ENCODE results near the gene BRF1.

DNA sequence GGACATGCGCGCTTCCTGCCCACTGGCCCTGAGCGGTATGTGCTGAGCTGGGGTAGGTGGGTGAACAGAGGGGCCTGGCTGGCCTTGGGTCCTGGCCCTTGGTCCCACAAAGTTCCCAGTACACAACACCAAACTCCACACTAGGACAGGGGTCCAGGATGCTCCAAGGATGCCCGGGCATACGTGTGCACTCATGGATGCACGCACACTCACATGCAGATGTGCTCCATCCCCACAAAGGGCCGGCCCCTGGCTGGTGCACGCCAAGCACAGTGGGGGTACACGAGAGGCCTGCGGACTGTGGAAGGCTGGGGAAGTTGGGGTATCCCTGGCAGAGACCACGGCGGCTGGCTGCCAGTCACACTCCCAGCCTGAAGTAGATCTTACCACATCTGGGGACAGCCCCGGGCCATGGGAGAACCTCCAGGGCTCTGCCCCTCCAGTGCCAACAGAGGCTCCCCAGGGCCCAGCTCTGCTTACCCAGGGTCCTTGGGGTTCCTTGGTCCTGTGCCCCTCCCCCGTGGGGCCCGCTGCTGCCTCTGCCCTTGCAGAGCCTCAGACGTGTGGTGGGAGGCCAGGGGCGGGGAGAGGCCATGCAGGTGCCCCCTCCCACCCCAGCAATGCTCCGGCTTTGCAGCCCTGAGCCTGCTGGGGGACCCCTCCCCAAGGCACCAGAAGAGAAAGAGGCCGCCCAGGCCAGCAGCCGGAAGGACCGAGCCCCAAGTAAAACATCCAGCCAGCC, 95.7 kb downstream of the BRF1 start:
- TF ChIP-seq POLR2A (IDR thresholded peaks at IDR 0.05) = no peak
- TF ChIP-seq, protein P1, sequence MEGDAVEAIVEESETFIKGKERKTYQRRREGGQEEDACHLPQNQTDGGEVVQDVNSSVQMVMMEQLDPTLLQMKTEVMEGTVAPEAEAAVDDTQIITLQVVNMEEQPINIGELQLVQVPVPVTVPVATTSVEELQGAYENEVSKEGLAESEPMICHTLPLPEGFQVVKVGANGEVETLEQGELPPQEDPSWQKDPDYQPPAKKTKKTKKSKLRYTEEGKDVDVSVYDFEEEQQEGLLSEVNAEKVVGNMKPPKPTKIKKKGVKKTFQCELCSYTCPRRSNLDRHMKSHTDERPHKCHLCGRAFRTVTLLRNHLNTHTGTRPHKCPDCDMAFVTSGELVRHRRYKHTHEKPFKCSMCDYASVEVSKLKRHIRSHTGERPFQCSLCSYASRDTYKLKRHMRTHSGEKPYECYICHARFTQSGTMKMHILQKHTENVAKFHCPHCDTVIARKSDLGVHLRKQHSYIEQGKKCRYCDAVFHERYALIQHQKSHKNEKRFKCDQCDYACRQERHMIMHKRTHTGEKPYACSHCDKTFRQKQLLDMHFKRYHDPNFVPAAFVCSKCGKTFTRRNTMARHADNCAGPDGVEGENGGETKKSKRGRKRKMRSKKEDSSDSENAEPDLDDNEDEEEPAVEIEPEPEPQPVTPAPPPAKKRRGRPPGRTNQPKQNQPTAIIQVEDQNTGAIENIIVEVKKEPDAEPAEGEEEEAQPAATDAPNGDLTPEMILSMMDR (IDR thresholded peaks at IDR 0.05) = no peak

Measured in testis (tissue), 2 donors.